Trophoblast cell (in vitro differentiated cells and primary cell): ENCODE measurements around the gene FAAP100.
A peak's percentile ranks its signal among the peaks of the same experiment; 100 is the strongest.

ENCODE experiments used
- DNase-seq, 2 donors: peaks; one replicate each; pipeline ENCODE4 v3.0.0-alpha.2; 2016
- H2AFZ ChIP-seq: 2 replicates; pipeline ENCODE4 v1.6.1; 2013; ENCODE audit warnings: low read length, moderate library complexity, mild to moderate bottlenecking; ENCODE audit not compliant: insufficient read depth, poor library complexity
- H2AK5ac ChIP-seq: 2 replicates; pipeline ENCODE4 v1.6.1; 2013; ENCODE audit warnings: mild to moderate bottlenecking, low read length
- H2BK120ac ChIP-seq: 2 replicates; pipeline ENCODE4 v1.6.1; 2013; ENCODE audit warnings: low read length, mild to moderate bottlenecking, moderate library complexity; ENCODE audit not compliant: insufficient read depth, poor library complexity
- H2BK12ac ChIP-seq: 2 replicates; pipeline ENCODE4 v1.6.1; 2013; ENCODE audit warnings: mild to moderate bottlenecking, low read length, moderate library complexity
- H2BK5ac ChIP-seq: 2 replicates; pipeline ENCODE4 v1.6.1; 2013; ENCODE audit warnings: low read length, low read depth, moderate library complexity, mild to moderate bottlenecking; ENCODE audit not compliant: poor library complexity
- H3K14ac ChIP-seq: 2 replicates; pipeline ENCODE4 v1.6.1; 2013; ENCODE audit warnings: mild to moderate bottlenecking, low read length
- H3K18ac ChIP-seq: 2 replicates; pipeline ENCODE4 v1.6.1; 2013; ENCODE audit warnings: mild to moderate bottlenecking, low read length
- H3K23ac ChIP-seq: 2 replicates; pipeline ENCODE4 v1.6.1; 2013; ENCODE audit warnings: low read length
- H3K27ac ChIP-seq: 2 replicates; pipeline ENCODE4 v1.5.1; 2013; ENCODE audit warnings: low read depth, mild to moderate bottlenecking, inconsistent platforms, low read length, moderate library complexity
- H3K27me3 ChIP-seq: 2 replicates; pipeline ENCODE4 v1.6.1; 2013; ENCODE audit warnings: inconsistent platforms, mild to moderate bottlenecking, low read length, moderate library complexity; ENCODE audit not compliant: insufficient read depth
- H3K36me3 ChIP-seq, 2 experiments: 1 replicate in 1 of 2; 2 replicates in 1 of 2; pipeline ENCODE4 v1.6.1; 2013; ENCODE audit warnings: low read length in 2 of 2, mild to moderate bottlenecking in 2 of 2, moderate library complexity in 1 of 2; ENCODE audit not compliant: insufficient read depth in 2 of 2, control insufficient read depth in 1 of 2
- H3K4ac ChIP-seq: 2 replicates; pipeline ENCODE4 v1.6.1; 2013; ENCODE audit warnings: low read depth, mild to moderate bottlenecking, low read length, moderate library complexity
- H3K4me1 ChIP-seq, 2 experiments: 1 replicate in 1 of 2; 2 replicates in 1 of 2; pipeline ENCODE4 v1.6.1; 2013; ENCODE audit warnings: low read length in 2 of 2, mild to moderate bottlenecking in 2 of 2, moderate library complexity in 1 of 2; ENCODE audit not compliant: insufficient read depth in 2 of 2, control insufficient read depth in 1 of 2
- H3K4me2 ChIP-seq: 2 replicates; pipeline ENCODE4 v1.6.1; 2013; ENCODE audit warnings: inconsistent platforms, mild to moderate bottlenecking, low read length, moderate library complexity
- H3K4me3 ChIP-seq: 2 replicates; pipeline ENCODE4 v1.5.1; 2013; ENCODE audit warnings: mild to moderate bottlenecking, low read depth, low read length, inconsistent platforms
- H3K79me1 ChIP-seq: one replicate; pipeline ENCODE4 v1.6.1; 2013; ENCODE audit warnings: low read length
- H3K79me2 ChIP-seq: 2 replicates; pipeline ENCODE4 v1.6.1; 2013; ENCODE audit warnings: low read length, mild to moderate bottlenecking; ENCODE audit not compliant: control insufficient read depth, insufficient read depth, poor library complexity
- H3K9ac ChIP-seq: 2 replicates; pipeline ENCODE4 v1.6.1; 2013; ENCODE audit warnings: mild to moderate bottlenecking, low read length
- H3K9me3 ChIP-seq: 2 replicates; pipeline ENCODE4 v1.6.1; 2013; ENCODE audit warnings: low read depth, mild to moderate bottlenecking, control low read depth, inconsistent platforms, low read length; ENCODE audit not compliant: insufficient read depth
- H4K12ac ChIP-seq: 2 replicates; pipeline ENCODE4 v1.6.1; 2013; ENCODE audit warnings: low read depth, mild to moderate bottlenecking, low read length, moderate library complexity
- H4K8ac ChIP-seq: 2 replicates; pipeline ENCODE4 v1.6.1; 2013; ENCODE audit warnings: low read depth, mild to moderate bottlenecking, low read length, moderate library complexity
- H4K91ac ChIP-seq: one replicate; pipeline ENCODE4 v1.6.1; 2013; ENCODE audit warnings: low read depth, mild to moderate bottlenecking, low read length, moderate library complexity
- WGBS: extraction: QIAGEN DNeasy Blood & Tissue Kit; methylation state at CpG from one replicate; pipeline ENCODE4 v1.1.7; 2013; ENCODE audit warnings: missing lambda C conversion rate; ENCODE audit not compliant: insufficient read length, insufficient coverage; ENCODE audit errors: extremely low coverage; 5-methylcytosine and 5-hydroxymethylcytosine counted together

Gene FAAP100

GRCh38 chr17:81575836-81576235, 23.7 kb upstream of the FAAP100 start:
- WGBS: no CpG with 5 or more reads among the region's 3 CpGs
- Histone ChIP-seq H3K79me2 (peaks cover 5% of the 10 kb centered on the region), H3K23ac (no peak overlapping the region), H4K91ac (no peak overlapping the region), H2AK5ac (no peak overlapping the region), H3K4ac (no peak overlapping the region), H2BK5ac (no peak overlapping the region), H3K36me3 (peaks cover 45 to 59% of the 10 kb centered on the region in 2 experiments), H4K8ac (no peak overlapping the region), H4K12ac (no peak overlapping the region), H3K4me3 (no peak overlapping the region), H2BK120ac (no peak overlapping the region), H2AFZ (no peak overlapping the region), H3K18ac (no peak overlapping the region), H3K27ac (no peak overlapping the region), H3K27me3 (no peaks in the 10 kb centered on the region), H3K4me1 (peaks cover 27 to 44% of the 10 kb centered on the region in 2 experiments), H3K4me2 (no peak overlapping the region), H3K9ac (no peak overlapping the region), H3K14ac (no peak overlapping the region), H3K9me3 (peaks cover 3% of the 10 kb centered on the region), H2BK12ac (no peak overlapping the region), H3K79me1 (peaks cover 12% of the 10 kb centered on the region)
- DNase-seq: no peak

- Histone ChIP-seq H3K9me3 (peaks cover 3% of the 10 kb centered on the region), H3K18ac (no peak overlapping the region), H4K91ac (no peak overlapping the region), H3K23ac (no peak overlapping the region), H3K4ac (no peak overlapping the region), H3K14ac (no peak overlapping the region), H2BK5ac (peak overlapping the region; percentile 21), H3K79me2 (peaks cover 5% of the 10 kb centered on the region), H3K4me2 (no peak overlapping the region), H3K79me1 (peaks cover 12% of the 10 kb centered on the region), H3K36me3 (peaks cover 46 to 63% of the 10 kb centered on the region in 2 experiments), H2BK120ac (no peak overlapping the region), H4K12ac (no peak overlapping the region), H3K27me3 (no peaks in the 10 kb centered on the region), H3K27ac (no peak overlapping the region), H3K4me3 (no peak overlapping the region), H3K4me1 (peaks cover 27 to 38% of the 10 kb centered on the region in 2 experiments), H4K8ac (no peak overlapping the region), H2AFZ (no peak overlapping the region), H2AK5ac (no peak overlapping the region), H3K9ac (no peak overlapping the region), H2BK12ac (no peak overlapping the region)
- WGBS: no CpG with 5 or more reads among the region's 8 CpGs
- DNase-seq: no peak
Observed at GRCh38 chr17:81574643-81574956, 22.4 kb upstream of the FAAP100 start.

GRCh38 chr17:81573794-81574642, 21.9 kb upstream of the FAAP100 start:
- DNase-seq: no peak
- H3K4me2 ChIP-seq: no peak overlapping the region
- no peak overlapping the region for H3K27ac ChIP-seq
- no peak overlapping the region for H3K23ac ChIP-seq
- H3K79me1 ChIP-seq: peaks cover 12% of the 10 kb centered on the region
- no peak overlapping the region for H3K18ac ChIP-seq
- no peak overlapping the region for H2AFZ ChIP-seq
- H2BK5ac ChIP-seq: no peak overlapping the region
- no peak overlapping the region for H2AK5ac ChIP-seq
- no peak overlapping the region for H4K8ac ChIP-seq
- H3K9me3 ChIP-seq: peaks cover 3% of the 10 kb centered on the region
- no peak overlapping the region for H2BK12ac ChIP-seq
- H3K9ac ChIP-seq: no peak overlapping the region
- no peaks in the 10 kb centered on the region for H3K27me3 ChIP-seq
- H4K12ac ChIP-seq: no peak overlapping the region
- peaks cover 5% of the 10 kb centered on the region for H3K79me2 ChIP-seq
- no peak overlapping the region for H2BK120ac ChIP-seq
- H3K4me1 ChIP-seq: peaks cover 32 to 39% of the 10 kb centered on the region in 2 experiments
- no peak overlapping the region for H3K14ac ChIP-seq
- H3K4me3 ChIP-seq: no peak overlapping the region
- peaks cover 47 to 64% of the 10 kb centered on the region in 2 experiments for H3K36me3 ChIP-seq
- H3K4ac ChIP-seq: no peak overlapping the region
- no CpG with 5 or more reads among the region's 17 CpGs for WGBS
- H4K91ac ChIP-seq: no peak overlapping the region

DNA sequence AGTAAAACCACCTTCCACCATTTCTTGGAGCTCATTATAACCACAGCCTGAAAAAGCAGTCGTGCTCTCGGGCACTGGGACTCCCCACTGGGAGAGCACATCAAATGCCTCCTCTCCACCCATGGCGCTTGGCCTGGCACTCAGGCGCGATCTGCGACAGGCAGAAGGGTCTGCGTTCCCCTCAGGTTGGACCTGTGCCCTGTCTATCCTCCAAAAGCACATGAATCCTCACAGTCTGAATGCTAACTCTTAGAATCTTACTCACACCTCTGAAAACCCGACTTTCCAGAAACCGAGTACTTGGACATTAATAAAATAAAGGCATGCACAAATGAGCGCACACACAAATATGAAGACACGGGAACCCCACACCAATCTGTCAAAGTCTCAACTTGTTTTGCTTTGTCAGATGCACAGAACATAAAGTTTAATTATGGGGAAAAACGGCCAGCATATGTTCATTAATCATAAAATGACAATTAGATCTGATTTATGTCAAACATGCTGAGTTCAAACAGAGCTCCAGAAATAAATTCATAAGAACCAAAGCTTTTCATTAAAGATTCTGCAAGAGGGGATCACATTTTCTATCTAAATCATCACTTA, 20.5 kb upstream of the FAAP100 start:
- no peak overlapping the region for H3K4me3 ChIP-seq
- DNase-seq: no peak
- peaks cover 31 to 37% of the 10 kb centered on the region in 2 experiments for H3K4me1 ChIP-seq
- H4K8ac ChIP-seq: no peak overlapping the region
- H3K27ac ChIP-seq: no peak overlapping the region
- H4K12ac ChIP-seq: no peak overlapping the region
- WGBS: no CpG with 5 or more reads among the region's 12 CpGs
- H2BK5ac ChIP-seq: no peak overlapping the region
- peaks cover 3% of the 10 kb centered on the region for H3K79me2 ChIP-seq
- no peak overlapping the region for H3K14ac ChIP-seq
- peaks cover 15% of the 10 kb centered on the region for H3K79me1 ChIP-seq
- no peak overlapping the region for H2BK120ac ChIP-seq
- H2AFZ ChIP-seq: no peak overlapping the region
- no peak overlapping the region for H3K4me2 ChIP-seq
- H3K36me3 ChIP-seq: peaks cover 56 to 67% of the 10 kb centered on the region in 2 experiments
- no peak overlapping the region for H3K18ac ChIP-seq
- no peak overlapping the region for H3K9ac ChIP-seq
- H3K23ac ChIP-seq: no peak overlapping the region
- H3K4ac ChIP-seq: no peak overlapping the region
- no peak overlapping the region for H2BK12ac ChIP-seq
- H3K27me3 ChIP-seq: no peaks in the 10 kb centered on the region
- H3K9me3 ChIP-seq: peaks cover 4% of the 10 kb centered on the region
- H4K91ac ChIP-seq: no peak overlapping the region
- H2AK5ac ChIP-seq: no peak overlapping the region
